Measurements from ENCODE around the gene FAM219A.

GRCh38 chr9:34454571-34455065 is 3.8 kb downstream of the FAM219A start:
- TF ChIP-seq CTCF (conservative IDR thresholded peaks at IDR 0.05 in 1 of 2, IDR thresholded peaks at IDR 0.05 in 1 of 2; ENCODE audit: extremely low read depth in 1 of 2, insufficient read depth in 1 of 2, low read depth in 1 of 2, low read length in 2 of 2) (peak in 1 of 2 donors; percentile 27), EZH2 (IDR thresholded peaks at IDR 0.05; ENCODE audit: borderline replicate concordance, low read length) (no peak)

All from mammary epithelial cell (primary cell).